HG03280 (cell line): ENCODE results near the gene SH3BP4.

ENCODE experiments used
- ATAC-seq: cut with Tn5 transposase; IDR thresholded peaks from one replicate; pipeline ENCODE4 v1.9.1; 2021; ENCODE audit warnings: mild to moderate bottlenecking, moderate library complexity; ENCODE audit not compliant: unreplicated experiment

Gene SH3BP4

DNA sequence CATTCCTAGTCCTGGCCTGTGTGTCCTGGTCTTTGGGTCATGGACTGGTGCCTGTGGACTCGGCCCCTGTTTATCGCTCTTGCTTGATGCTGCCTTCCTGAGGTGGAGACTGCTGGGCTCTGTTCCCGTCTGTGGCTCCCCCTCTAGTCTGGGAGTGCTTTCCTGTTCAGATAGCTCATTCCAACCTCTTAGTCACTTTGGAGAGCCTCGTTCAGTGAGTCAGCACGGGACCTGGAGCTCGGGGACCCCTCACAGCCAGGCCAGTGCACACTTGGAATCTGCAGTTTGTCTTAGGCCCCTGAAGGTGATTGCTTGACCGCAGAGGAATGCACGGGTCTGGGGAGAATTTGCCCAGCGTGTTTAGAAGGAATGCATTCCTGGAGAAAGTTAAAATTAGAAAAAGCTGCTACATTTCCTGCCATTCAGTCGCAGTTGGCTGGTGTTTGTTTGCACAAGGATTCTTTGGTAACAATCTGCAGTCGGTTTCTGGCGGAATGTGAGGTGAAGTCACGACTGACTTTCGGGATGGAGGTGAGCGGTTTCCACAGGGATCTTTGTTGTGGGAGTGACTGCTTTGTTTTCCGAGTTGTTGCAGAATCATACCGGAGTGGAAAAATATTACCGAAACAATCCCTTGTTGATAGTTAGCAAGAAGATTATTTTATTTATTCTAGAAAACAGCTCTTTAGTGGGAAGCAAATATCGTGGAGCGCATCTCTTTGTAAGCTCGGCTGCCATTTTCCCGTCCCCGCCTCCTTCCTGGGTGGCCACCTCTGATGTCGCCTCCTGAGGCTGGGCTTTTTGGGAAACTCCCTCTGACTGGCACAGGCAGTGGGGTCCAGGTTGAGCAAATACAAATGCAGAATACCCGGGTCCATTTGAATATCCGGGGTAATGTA, 29.6 kb downstream of the SH3BP4 start:
- ATAC-seq: no peak

DNA sequence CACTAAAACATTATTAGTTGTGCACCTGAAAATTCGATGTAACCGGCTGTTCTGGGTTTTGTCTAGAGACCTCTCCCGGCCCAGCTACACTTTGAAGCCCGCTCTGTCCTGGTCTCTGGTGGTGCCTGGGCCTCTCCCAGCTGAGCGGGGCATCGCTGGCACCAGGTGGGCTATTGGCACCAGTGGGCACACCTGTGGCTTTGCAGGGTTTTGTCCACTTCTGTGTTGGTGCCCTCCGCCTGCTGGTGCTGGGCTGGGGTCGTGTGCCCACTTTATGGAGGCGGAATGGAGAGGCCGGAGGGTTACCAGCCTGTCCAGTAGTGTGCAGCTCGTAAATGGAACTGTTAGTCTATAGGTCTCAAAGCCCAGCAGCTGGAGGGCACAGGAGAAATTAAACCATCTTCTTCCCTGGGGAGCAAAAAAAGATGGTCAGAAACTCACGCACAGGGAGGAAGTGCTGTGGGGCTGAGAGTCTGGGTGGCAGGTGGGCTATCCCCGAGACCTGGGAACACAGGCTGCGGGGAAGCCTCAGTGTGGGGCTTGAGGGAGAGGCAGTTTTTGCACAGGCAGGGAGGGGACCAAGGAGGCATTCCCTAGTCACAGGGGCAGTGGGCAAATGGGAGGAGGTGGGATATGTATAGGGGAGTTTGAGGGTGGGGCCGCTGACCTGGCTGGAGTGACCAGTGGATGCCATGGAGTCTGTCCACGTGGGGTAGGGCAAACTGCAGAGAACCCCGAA, 30.4 kb downstream of the SH3BP4 start:
- no peak for ATAC-seq

DNA sequence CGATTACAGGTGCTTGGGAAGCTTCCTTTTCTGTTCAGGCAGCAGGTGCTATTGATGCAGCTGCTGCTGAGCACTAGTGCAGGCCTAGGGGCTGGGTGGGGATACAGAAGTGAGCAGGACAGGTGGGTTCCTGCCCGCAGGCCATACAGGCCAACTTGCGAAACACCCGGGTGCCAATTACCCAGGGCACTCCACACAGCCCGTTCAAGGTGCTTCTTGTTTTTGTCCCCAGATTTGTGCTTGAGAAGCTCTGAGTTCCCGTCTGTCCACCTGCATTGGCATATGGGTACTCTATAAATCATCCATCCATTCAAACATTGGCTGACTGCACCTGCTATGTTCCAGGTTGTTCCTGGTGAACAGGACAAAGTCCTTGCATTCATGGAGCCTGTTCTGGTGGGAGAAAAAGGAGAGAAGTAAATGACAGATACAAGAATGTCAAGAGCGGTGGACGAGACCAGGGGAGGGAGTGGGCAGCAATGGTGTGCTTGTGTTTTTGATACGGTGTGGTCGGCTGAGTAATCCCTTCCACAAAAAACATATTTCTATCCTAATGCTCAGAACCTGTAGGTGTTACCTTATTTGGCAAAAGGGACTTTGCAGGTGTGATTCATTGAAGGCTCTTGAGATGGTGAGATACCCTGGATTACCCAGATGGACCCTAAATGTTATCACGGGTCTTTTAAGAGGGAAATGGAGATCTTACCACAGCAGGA, 31.4 kb downstream of the SH3BP4 start:
- ATAC-seq: no peak

DNA sequence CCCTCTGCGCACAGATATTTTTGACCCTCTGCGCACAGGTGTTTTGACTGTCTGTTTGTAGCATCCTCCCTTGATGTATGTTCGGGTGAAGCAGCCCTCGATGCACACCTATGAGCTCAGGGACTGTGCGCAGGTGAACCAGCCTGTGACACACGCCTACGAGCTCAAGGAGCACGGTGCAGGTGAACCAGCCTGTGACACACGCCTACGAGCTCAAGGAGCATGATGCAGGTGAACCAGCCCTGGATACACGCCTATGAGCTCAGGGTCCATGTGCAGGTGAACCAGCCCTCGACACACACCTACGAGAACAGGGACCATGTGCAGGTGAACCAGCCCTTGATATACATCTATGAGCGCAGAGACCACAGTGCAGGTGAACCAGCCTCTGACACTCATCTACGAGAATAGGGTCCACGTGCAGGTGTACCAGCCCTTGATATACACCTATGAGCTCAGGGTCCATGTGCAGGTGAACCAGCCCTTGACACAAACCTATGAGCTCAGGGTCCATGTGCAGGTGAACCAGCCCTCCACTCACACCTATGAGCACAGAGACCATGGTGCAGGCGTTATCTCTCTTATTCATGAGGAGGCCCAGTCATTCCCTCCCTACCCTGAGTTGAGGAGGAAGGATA, 33.9 kb downstream of the SH3BP4 start:
- ATAC-seq: no peak

DNA sequence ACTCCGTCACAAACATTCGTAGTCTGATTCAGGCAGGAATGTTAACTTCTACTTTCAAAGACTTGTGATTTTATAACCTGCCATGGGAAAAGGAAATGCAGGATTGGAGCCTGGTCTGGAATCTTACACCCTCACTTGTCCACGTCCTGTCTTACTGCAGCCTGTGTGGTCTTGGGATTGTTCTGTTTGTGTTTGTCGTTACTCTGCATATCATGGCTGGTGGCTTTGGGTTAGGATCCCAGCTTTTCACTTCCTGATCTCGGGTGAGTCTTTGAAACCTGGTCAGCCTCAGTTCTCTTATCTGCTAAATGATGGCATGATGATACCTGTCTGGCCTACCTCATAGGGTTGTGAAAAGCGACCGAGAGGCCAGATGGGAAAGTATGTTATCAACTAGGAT, 34.6 kb downstream of the SH3BP4 start:
- no peak for ATAC-seq

DNA sequence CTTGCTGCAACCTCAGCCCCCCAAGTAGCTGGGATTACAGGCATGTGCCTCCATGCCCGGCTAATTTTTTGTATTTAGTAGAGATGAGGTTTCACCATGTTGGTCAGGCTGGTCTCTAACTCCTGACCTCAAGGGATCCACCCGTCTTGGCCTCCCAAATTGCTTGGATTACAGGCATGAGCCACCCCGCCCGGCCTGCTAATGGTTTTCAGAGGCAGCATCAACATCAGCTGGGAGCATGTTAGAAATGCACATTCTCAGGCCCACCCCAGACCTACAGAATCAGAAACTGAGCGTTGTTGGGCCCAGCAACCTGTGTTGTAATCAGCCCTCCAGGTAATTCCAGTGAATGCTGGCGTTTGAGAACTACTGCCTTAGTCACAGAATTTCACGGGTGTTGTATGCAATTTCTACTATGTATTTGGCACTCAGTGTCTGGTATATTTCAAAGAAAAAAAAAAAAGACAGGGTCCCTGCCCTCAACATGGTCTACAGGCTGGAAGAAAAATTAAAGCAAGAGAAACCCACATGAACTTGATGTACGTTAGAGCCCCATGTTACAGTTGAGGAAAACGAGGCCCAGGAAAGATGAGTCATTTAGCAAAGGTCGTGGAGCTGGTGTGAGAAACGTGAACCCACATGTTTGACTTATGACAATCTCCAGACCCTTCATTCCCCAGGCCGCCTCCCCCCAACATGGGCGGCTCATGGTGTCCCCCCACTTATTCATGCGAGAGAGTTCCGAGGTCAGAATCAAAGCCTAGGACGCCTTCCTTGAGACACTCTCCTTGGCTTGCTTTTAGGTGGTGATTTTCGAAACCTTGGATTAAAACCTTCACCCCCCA, 35.3 kb downstream of the SH3BP4 start:
- no peak for ATAC-seq

DNA sequence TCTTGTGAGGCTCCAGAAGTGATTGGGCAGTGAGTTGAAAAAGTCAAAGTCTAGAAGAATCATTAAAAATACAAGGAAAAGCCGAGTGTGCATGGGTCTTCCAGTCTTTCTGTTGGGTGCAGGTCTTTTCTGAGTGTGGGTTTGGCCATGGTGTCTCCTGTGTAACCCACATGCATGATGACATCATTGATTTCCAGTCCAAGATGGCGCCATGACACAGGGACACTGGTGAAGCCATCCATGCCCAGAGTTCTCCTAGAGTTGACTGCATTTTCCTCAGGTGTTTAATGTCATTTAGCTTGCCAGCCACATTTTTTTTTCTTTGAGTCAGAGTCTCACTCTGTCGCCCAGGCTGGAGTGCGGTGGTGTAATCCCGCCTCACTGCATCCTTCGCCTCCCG, 35.9 kb downstream of the SH3BP4 start:
- ATAC-seq: no peak

DNA sequence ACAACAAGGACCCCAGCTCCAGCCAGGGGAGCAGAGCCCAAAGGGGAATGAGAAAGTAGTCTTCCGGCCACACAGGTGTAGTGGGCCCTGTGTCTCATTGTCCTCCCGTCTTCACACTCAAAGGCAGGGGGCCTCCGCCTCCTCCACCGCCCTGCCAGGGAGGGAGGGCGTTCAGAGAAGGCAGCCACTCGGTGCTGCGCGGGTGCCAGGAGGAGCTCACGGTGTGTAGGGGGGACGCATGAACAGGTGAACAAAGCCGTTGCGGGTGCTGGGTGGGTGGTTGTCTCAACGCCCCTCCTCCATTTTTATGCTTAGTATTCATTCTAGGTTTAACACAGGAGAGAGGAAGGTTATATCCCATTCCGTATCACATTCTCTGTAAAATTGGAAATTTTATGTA, 36.7 kb downstream of the SH3BP4 start:
- no peak for ATAC-seq

DNA sequence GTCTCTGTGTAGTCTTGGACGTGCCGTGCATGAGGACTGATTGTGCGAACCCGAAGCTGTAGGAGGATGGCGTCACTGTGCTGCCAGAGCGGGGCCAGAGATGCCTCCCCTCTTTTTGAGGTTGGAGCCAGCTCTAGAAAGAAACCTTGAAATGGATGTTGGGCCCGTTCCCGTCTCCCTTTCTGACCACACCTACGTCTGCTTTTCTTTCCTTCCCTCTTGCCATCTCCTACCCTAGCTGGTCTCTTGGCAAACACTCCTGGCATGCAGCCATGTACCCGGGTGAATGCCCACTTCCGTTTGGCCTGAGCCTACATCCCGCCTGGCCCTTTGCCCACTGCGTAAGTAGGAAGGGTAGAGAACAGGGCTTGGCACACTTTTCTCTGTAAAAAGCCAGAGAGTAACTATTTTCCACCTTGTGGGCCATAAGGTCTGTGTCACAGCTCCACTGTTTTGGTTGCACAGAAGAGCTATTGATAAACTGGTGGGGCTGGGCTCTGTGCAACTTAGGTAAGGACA, 37.4 kb downstream of the SH3BP4 start:
- ATAC-seq: no peak

DNA sequence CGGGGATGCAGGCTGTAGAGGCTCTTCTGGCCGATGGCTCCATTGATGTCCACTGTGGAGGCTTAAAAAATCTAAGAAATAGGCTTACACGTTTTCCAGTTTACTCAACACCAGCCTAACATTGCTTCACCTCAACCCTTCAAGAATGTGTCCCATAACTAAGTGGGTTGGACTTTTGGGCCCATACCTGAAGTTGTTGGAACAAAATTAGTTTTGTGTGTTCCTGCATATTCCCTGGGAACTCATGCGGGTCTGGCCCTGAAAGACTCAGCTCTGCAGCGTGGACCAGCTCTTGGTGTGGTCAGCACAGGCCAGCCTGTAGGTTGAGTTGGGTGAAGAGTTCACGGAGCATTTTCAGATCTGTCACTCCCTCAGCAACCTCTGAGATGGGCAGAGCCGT, 38.5 kb downstream of the SH3BP4 start:
- no peak for ATAC-seq

DNA sequence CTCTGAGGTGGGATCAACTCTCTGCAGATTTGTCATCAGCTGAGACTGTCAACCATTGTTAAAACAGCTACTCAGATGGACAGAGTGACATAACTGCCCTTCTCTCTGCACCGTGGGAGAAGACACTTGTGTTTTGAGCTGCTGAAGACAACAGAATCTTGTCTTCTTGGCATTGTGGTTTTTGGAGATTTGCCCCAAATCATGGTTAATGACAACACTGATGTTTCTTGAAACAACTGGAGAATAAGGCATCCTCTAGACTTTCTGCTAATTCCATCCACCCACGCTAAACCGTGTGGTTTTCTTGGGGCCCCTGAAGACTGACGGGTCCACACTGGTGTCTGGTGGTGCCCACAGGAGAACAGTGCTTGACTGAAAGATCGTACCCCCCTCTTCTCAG, 39.5 kb downstream of the SH3BP4 start:
- no peak for ATAC-seq

DNA sequence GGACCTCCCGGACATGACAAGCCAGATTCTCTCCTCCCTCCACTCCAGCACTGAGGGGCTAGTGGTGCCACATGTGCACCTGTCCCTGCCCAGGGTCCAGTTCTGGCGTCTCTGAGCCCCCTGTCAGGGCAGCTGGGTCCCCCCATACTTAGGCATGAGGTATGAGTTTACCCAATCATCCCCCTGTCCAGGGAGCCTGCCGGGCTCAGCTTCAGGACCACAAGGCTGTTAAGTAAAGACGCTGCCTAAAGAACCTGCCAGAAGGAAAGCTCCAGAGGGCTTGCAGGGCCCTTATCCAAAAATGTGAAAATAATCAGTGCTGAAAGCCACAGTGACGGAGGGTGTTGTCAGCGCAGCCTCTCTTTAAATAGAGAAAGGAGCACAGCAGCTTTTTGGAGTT, 40.0 kb downstream of the SH3BP4 start:
- ATAC-seq: no peak

DNA sequence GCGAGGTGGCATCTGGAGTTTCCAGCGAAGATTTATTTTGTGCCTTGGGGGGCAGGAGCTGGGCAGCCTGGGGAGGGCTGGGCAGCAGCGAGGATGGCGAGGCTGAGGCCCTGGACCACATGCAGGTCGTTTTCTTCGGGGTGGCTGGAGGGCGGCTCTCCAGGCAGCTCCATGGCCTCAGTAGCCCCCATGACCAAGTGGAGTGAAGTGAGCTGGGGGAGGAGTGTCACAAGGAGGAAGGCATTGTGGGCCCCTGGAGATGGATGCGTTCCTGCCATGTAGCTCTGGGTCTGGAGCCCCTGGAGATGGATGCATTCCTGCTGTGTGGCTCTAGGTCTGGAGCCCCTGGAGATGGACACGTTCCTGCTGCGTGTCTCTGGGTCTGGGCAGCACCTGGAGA, 40.4 kb downstream of the SH3BP4 start:
- ATAC-seq: no peak

DNA sequence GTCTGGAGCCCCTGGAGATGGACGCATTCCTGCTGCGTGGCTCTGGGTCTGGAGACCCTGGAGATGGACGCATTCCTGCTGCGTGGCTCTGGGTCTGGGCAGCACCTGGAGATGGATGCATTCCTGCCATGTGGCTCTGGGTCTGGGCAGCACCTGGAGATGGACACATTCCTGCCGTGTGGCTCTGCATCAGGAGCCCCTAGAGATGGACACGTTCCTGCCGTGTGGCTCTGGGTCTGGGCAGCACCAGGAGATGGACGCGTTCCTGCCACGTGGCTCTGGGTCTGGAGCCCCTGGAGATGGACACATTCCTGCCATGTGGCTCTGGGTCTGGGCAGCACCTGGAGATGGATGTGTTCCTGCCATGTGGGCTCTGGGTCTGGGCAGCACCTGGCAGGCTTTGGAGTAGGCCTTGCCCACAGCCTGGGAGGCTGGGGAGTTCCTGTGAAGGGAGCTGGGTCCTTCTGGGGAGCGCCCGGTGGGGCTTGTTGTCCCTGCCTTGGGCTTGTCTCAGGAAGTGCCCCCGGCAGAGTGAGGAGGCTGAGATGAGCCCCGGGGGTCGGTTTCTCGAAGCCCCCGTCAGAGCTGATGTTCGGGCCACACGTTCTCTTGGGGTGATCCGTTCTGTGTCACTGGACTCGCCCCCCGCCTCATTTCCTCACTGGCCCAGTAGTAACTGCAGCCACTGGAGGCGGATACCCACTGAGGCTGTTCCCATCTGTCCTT, 41.0 kb downstream of the SH3BP4 start:
- no peak for ATAC-seq

DNA sequence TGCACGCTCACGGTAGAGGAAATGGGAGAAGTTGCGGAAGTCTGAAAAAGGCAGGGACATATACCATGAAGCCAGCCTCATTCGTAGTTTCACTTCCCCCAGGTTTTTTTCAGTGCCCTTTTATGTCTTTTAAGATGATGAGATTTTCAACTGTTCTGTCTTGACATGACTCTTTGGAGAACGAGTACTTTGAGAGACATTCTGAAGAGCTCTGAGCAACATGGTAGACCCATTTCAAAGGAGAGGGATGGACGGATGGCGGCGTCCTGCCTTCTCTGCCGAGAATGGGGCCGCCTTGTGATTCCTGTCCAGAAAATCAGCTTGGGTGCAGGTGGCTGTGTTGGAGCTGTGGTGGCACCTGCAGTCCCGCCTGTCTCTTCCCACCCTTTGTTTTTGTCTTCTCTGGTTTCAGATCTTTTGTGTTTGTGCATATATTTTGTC, 41.7 kb downstream of the SH3BP4 start:
- no peak for ATAC-seq

DNA sequence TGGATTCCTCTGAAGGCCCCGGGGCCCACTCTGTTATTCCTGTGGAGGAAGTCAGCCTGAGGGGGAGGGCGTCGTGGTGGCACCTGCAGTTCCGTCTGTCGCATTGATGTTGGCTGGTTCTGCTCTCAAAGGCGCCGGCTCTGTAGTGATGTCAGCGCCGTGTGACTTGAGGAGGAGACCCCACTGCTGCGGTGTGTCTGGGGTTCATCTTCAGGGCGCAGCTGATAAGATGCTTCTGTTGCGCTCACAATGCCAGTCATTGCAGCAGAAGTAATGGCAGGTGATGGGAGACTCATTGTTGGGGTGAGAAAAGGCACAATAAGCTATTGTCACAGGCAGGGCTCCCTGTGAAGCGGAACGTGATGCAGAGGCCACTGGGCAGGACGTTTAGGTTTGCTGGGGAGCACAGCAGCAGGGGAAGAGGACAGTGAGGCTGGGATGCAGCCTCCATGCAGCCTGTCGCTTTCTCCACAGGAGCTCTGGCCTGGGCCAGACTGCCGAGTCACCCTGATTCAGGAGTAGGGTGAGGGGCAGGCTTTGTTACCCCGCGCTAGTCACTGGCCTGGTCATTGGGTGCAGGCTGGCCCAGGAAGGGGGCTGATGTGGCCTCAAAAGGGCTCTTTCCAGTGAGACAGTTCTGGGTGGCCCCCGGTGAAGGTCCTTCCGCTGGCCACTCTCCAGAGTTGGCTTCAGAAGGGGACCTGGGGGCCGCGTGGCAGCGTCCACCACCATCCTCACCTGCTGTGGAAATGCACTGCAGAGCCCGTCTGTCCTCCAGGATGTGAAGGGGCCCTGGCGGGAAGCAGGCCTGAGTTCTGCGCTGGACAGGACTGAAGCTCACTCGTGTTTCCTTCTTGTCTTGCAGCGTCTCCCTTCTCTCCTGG, 42.9 kb downstream of the SH3BP4 start:
- no peak for ATAC-seq

DNA sequence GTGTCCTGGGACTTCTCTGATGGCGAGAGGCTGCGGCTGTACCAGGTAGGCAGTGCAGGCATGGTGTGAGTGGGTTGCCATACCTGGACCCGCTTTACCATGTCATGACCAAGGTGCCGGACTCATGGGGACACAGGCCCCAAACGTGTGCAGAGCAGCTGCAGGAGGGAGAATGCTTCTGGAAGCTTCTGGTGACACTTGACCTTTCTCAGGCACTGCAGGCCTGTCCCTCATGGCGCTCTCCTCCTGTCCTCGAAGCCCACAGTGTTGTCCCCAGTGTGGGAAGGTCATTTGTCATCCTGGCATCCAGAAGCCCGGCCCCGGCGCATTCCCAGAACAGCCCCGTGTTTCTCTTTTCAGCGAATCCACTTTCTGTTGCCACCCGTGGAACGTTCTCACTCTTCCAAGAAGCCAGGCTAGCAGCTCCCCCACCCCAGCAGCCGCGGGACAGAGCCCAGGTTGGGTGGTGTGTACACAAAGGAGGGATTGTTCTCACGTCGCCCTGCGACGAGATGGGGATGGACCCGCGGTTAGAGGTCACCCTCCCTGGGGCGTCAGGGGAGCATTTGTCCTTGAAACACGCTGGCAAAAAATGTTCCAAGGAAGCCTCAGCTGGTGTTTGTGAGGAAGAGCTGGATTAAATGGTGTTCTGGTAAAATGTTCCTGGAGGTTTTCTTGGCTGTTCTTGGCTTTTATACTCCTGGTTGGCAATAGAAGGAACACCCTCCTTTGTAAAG, 43.7 kb downstream of the SH3BP4 start:
- ATAC-seq: no peak
